Measurements from ENCODE around the gene TAL1. TPM values are rescaled to one million over a fixed set of nuclear protein-coding genes. Genes with fewer than 3 reads are reported as not detected.

TAL1 gene
- total RNA-seq, 2 donors from 2014 or later = not detected

DNA sequence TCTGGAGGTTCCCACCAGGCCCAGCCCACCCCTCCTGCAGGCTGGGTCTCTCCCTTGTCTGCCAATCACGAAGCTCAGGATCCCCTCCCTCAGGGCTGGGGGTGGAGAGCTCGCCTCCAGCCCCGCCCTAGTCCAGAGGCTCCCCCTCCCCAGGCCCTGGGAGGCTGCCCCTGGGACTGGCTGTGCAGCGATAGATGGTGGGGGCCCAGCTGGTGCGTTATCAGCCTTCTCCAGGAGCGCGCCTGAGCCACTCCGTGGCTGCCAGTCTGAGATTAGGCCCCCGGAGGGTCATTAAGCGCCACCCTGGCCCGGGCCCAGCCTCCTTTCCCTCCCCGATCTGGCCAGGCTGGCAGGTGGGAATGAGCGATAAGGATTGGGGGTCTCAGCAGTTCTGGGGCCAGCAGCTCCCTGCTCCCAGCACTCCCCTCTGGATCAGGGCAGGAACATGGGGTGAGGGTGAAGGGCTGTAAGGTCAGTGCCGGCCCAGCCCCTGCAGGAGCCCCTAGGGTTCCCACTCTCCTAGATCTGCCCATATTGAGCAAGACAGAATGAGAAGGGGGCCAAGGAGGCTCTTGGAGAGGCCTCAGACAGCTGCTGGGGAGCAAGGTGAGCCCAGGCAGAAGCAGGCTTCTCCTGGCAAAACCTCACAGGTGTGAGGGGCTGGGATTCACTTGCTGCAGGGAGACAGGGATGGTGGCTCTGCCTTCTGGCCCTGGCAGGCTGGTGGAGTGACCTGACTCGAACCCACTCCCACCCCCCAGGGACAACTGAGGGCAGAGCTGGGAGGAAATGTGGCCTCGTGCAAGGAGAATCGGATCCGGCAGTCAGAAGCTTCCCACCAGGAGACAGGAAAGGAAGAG lies 50.7 kb downstream of the TAL1 start:
- Mint-ChIP-seq H3K27me3 (peaks cover 30% of the 10 kb centered on the region), H3K36me3 (ENCODE audit: low read depth) (no peaks in the 10 kb centered on the region), H3K9me3 (no peaks in the 10 kb centered on the region), H3K27ac (no peak overlapping the region), H3K4me1 (peaks cover 9% of the 10 kb centered on the region), H3K4me3 (no peak overlapping the region)
- no peak for ATAC-seq (replicated peaks)

DNA sequence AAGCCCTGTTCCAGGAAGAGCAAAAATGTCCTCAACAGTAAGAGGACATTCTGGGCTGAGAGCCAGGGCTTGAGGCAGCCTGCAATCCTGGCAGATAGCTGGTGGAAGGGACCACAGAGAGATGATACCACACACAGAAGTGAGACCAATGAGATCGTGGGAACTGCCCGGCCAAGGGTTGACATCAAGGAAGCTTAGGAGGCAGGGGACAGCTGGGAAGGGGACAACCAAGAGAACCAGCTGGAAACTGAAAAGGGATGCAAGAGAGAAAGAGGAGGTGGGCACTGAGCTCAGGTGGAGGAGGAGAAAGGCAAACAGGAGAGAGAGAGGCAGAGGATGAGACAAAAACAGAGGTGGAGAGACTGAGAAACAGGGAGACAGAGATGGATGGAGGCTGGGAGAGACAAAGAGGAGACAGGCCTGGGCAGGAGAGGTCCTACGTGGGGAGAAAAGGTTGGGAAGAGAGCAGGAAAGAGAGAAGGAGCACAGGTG lies 51.4 kb downstream of the TAL1 start:
- no peak overlapping the region for H3K27ac Mint-ChIP-seq

DNA sequence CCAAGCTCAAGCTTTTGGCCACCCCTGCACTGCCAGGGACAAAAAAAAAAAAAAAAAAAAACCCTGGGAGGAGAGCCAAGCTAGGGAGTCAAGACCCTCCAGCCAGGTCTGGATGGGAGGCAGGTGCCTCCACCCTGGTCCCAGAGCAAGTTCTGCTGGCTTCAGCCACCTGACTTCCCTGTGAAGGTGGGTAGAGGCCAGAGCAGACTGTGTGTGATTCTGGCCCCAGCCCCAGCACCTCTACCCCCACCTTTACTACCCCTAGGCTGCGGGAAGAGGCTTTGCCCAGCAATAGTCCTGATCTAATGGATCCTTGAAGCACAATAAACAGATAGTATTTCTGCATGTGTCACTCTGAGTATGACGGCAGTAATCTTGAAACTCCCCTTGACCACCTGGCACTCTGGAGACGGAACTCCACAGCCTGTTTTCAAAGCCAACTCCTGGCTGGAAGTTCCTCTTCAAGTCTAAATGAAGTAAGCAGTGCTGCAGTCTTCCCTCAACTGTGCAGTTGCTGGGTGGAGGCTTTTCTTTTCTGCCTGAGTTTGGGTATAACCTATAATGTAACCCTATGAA lies 51.9 kb downstream of the TAL1 start:
- Mint-ChIP-seq H3K36me3 (ENCODE audit: low read depth) (no peaks in the 10 kb centered on the region), H3K27ac (no peak overlapping the region), H3K4me3 (peak overlapping the region; percentile 79), H3K9me3 (no peaks in the 10 kb centered on the region), H3K4me1 (peaks cover 16% of the 10 kb centered on the region), H3K27me3 (peaks cover 43% of the 10 kb centered on the region)
- ATAC-seq (replicated peaks) = no peak

More for the DNA sequence above, 51.4 kb downstream of the TAL1 start:
- ATAC-seq (replicated peaks) = no peak
- peaks cover 37% of the 10 kb centered on the region for H3K27me3 Mint-ChIP-seq
- peaks cover 10% of the 10 kb centered on the region for H3K4me1 Mint-ChIP-seq
- H3K4me3 Mint-ChIP-seq = no peak overlapping the region
- H3K9me3 Mint-ChIP-seq = no peaks in the 10 kb centered on the region
- H3K36me3 Mint-ChIP-seq (ENCODE audit: low read depth) = no peaks in the 10 kb centered on the region

DNA sequence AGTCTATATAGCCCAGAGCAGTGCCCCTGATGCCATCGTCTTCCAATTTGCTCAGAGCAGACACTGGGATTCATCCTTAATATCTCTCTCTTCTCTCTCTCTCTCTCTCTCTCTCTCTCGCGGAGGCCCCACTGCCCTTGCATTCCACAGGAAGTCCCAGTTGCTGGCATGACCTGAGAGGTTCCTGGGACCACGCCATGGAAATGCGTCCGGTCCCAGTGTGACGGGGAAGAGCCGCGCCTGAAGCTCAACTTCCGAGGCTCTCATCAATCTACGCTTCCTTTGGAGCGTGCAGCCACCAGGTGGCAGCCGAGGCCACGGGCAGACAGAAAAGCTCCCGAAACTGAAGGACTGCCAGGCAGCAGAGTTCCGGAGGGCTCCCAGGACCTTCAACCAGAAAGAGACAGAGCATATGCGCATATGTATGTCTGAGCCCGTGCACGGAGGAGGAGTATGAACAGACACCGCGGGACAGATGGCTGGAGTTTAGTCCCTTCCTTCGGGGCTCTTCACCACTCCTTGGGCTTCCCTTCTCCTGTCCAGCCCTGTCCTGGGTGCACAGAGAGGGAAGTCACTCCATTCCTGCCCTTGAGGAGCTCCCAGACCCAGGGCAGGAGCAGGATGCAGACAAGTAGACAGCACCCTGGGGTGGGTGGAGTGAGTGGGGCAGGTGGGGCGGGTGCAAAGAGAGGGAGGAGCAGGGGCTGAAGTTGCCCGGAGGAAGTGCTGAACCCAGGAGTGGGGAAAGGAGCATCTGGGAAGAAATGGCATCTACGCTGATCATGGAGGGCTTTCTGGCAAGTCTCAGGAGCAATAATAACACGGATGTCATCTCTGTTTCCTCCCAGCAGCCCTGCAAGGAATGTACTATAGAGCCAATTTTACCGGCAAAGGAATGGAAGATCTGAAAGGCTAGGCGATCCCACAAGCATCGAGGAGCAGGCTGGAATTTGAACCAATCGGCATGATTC lies 52.7 kb downstream of the TAL1 start:
- H3K27me3 Mint-ChIP-seq = peaks cover 44% of the 10 kb centered on the region

DNA sequence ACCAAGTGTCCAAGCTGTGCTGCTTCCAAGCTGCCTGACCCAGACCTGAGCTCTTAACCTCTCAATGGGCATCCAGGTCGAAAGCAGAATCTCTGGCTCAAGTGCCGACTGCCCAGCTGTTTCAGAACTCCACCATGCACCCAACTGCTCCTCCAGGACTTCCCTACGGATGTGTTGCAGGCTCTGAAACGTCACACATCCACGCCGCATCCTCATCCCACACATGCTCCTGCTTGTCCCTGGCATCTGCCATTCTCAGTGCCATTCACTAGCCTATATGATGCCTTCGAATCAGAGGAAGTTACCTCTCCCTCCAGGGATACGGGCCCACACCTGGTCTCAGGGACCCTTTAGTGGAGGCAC lies 53.4 kb downstream of the TAL1 start:
- peaks cover 18% of the 10 kb centered on the region for H3K4me1 Mint-ChIP-seq
- peaks cover 46% of the 10 kb centered on the region for H3K27me3 Mint-ChIP-seq
- peak overlapping the region; percentile 79 for H3K4me3 Mint-ChIP-seq
- no peaks in the 10 kb centered on the region for H3K36me3 Mint-ChIP-seq (ENCODE audit: low read depth)
- H3K27ac Mint-ChIP-seq = peak overlapping the region; percentile 79
- ATAC-seq (replicated peaks) = no peak
- no peaks in the 10 kb centered on the region for H3K9me3 Mint-ChIP-seq

More for the DNA sequence above, 52.7 kb downstream of the TAL1 start:
- ATAC-seq (replicated peaks) = peak; percentile 90
- no peaks in the 10 kb centered on the region for H3K9me3 Mint-ChIP-seq
- H3K36me3 Mint-ChIP-seq (ENCODE audit: low read depth) = no peaks in the 10 kb centered on the region
- peak overlapping the region; percentile 79 for H3K4me3 Mint-ChIP-seq
- H3K27ac Mint-ChIP-seq = peak overlapping the region; percentile 79
- peaks cover 18% of the 10 kb centered on the region for H3K4me1 Mint-ChIP-seq

DNA sequence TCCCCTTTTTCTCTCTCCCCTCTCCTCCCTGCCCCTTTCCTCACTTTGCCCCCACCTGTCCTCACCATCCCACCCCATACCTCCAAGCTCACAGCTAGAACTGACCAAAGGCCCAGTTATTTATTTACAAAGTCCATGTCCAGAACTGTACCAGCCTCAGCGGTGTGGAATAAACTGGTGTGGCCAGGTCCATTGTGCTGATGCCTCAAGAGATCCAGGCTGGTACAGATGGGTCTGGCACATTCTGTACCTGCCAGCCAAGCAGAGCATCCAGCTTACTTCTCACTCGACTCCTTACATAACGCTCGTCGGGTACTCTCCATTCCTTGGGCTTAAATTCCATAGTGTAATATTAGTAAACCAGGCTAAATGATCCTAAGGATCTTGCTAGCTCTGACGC lies 54.0 kb downstream of the TAL1 start:
- H3K9me3 Mint-ChIP-seq = no peaks in the 10 kb centered on the region
- no peak overlapping the region for H3K27ac Mint-ChIP-seq
- no peaks in the 10 kb centered on the region for H3K36me3 Mint-ChIP-seq (ENCODE audit: low read depth)
- H3K4me1 Mint-ChIP-seq = peaks cover 18% of the 10 kb centered on the region
- ATAC-seq (replicated peaks) = no peak
- H3K4me3 Mint-ChIP-seq = no peak overlapping the region
- H3K27me3 Mint-ChIP-seq = peaks cover 44% of the 10 kb centered on the region

DNA sequence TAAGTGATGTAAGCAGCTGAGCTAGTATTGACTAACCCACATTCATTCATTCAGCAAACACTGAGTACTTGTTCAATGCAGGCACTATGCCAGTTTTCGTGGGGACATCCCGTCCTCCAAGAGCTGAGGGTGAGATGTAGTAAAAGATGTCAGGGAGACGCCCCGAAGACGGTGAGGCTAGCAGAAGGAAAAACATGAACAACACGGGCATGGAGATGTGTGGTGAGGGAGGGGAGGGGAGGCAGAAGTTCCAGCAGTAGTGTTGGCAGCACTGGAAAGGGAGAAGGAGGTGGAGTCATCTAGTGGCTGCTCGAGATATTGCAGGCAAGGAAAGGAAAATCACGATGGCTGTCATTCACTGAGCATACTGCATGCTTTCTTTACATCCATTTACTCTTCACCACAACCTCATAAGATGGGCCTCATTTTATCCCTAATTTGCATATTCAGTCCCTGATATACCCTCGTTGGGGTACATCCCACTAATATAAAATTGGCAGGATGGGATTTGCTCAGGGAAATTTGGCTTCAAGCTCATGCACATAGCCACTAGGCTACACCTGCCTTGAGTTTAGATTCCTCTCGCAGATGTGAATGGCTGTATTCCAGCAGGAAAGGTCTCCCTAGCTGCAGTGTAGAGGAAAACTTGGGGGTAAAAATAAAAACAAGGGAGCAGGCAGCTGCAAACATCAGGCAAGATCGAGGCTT lies 56.6 kb downstream of the TAL1 start:
- Mint-ChIP-seq H3K27me3 (peaks cover 38% of the 10 kb centered on the region), H3K27ac (no peak overlapping the region), H3K4me3 (no peak overlapping the region), H3K9me3 (no peaks in the 10 kb centered on the region), H3K36me3 (ENCODE audit: low read depth) (no peaks in the 10 kb centered on the region), H3K4me1 (peaks cover 18% of the 10 kb centered on the region)
- peak; percentile 35 for ATAC-seq (replicated peaks)

DNA sequence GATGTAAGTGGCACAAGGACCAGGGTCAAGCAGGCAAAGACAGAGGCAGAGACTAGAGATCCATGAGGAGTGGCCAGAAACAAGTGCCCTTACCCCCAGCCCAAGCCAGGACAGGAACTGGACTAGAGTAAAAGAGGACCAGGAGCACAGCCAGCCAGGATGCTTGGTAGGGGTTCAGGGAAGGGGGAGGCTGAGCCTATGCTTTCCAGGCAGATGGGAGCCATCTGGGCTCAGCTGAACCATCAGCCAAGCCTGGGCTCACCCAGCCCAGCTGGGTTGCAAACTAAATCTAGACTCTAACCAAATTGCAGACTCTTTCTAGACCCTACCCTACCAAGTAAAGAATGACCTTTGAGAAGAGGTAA lies 57.4 kb downstream of the TAL1 start:
- ATAC-seq (replicated peaks) = no peak
- no peaks in the 10 kb centered on the region for H3K36me3 Mint-ChIP-seq (ENCODE audit: low read depth)
- H3K9me3 Mint-ChIP-seq = no peaks in the 10 kb centered on the region
- H3K27ac Mint-ChIP-seq = no peak overlapping the region
- H3K4me1 Mint-ChIP-seq = peaks cover 17% of the 10 kb centered on the region
- H3K4me3 Mint-ChIP-seq = no peak overlapping the region
- H3K27me3 Mint-ChIP-seq = peaks cover 33% of the 10 kb centered on the region

DNA sequence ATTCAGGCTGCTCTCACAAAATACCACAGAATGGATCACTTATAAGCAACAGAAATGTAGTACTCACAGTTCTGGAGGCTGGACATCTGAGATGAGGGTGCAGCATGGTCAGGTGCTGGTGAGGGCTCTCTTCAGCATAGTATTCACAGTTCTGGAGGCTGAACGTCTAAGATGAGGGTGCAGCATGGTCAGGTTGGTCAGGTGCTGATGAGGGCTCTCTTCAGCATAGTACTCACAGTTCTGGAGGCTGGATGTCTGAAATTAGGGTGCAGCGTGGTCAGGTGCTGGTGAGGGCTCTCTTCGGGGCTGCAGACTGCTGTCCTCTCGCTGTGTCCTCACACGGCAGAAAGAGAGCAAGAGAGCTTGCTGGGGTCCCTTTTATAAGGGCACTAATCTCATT lies 59.2 kb downstream of the TAL1 start:
- Mint-ChIP-seq H3K4me1 (peaks cover 8% of the 10 kb centered on the region), H3K9me3 (no peaks in the 10 kb centered on the region), H3K27me3 (peaks cover 30% of the 10 kb centered on the region), H3K36me3 (ENCODE audit: low read depth) (no peaks in the 10 kb centered on the region), H3K27ac (no peak overlapping the region), H3K4me3 (no peak overlapping the region)
- ATAC-seq (replicated peaks) = no peak

Other genes starting within 250 kb of the TAL1 start
- gene CYP4X1, start 208.6 kb downstream of the TAL1 start, total RNA-seq = not detected
- gene CYP4Z1, start 165.0 kb downstream of the TAL1 start, total RNA-seq = not detected
- gene CYP4A22, start 94.8 kb downstream of the TAL1 start, total RNA-seq = not detected
- not detected for gene PDZK1IP1, start 42.2 kb downstream of the TAL1 start, total RNA-seq
- 10 to 100 TPM; 31.7 to 33.0 TPM for gene STIL, start 81.9 kb upstream of the TAL1 start, total RNA-seq
- 100 to 1,000 TPM in 1 of 2 donors, 10 to 100 TPM in 1; 95.3 to 124 TPM for gene CMPK1, start 101.6 kb upstream of the TAL1 start, total RNA-seq
- not detected for gene FOXE3, start 184.1 kb upstream of the TAL1 start, total RNA-seq
- under 1 TPM; 0.19 to 0.29 TPM for gene FOXD2, start 205.8 kb upstream of the TAL1 start, total RNA-seq